Progenitor cell of endocrine pancreas (in vitro differentiated cells): ENCODE measurements around the gene FCAR. TPM values are rescaled to one million over a fixed set of nuclear protein-coding genes. Genes with fewer than 3 reads are reported as not detected.
"Not testable (repeated sequence)": the region's sequence is repeated elsewhere in the genome, so short reads cannot be mapped to it uniquely, and the experiment has no call there.

Experiments
- DNase-seq: peaks from one replicate; pipeline ENCODE4 v3.0.0; 2021; ENCODE audit warnings: low spot score; ENCODE audit not compliant: unreplicated experiment
- H3K27ac Mint-ChIP-seq: 2 replicates; pipeline ENCODE4 v1.8.0; 2021; ENCODE audit warnings: mild to moderate bottlenecking, moderate library complexity, mixed read lengths
- H3K27me3 Mint-ChIP-seq: 2 replicates; pipeline ENCODE4 v1.8.0; 2021; ENCODE audit warnings: mixed read lengths
- H3K36me3 Mint-ChIP-seq: 2 replicates; pipeline ENCODE4 v1.8.0; 2022; ENCODE audit warnings: mixed read lengths; ENCODE audit not compliant: insufficient read depth
- H3K4me1 Mint-ChIP-seq: 2 replicates; pipeline ENCODE4 v1.8.0; 2021; ENCODE audit warnings: low read depth, mixed read lengths
- H3K4me3 Mint-ChIP-seq: 2 replicates; pipeline ENCODE4 v1.8.0; 2021; ENCODE audit warnings: low read depth, mild to moderate bottlenecking, moderate library complexity, mixed read lengths
- H3K9me3 Mint-ChIP-seq: 2 replicates; pipeline ENCODE4 v1.8.0; 2021; ENCODE audit warnings: low read depth, mixed read lengths
- long read RNA-seq: library from polyadenylated mRNA; unstranded; transcript quantifications from one replicate; pipeline ENCODE4 v2.0.0, GENCODE V29; 2020
- total RNA-seq: library from RNA; stranded (reverse); gene quantifications from 2 replicates; pipeline ENCODE4 v1.2.1, GENCODE V29; 2021
- TF ChIP-seq, protein P1 (sequence below): fragments of 200-600 bp; sonication (generic); IDR thresholded peaks from one replicate; pipeline ENCODE4 v1.5.0; 2021; ENCODE audit warnings: antibody characterized with exemption, mild to moderate bottlenecking; ENCODE audit not compliant: unreplicated experiment

The FCAR gene
- not detected in 2 replicates for total RNA-seq
- long read RNA-seq: 0 reads

DNA sequence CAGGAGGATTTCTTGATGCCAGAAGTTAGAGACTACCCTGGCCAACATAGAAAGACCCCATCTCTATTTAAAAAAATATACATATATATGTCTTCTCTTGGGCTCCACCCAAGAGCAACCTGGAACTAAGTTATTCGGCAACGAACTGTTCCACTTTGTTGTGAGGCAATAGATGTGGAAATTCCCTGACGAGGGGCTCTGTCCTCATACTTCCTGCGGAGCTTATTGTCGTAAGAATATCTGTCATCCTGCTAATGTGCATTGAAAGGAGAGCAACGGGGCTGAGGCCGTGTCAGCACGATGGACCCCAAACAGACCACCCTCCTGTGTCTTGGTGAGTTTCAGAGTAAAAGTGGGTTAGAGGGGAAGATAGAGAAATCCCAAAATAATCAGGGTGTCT lies at the start of gene FCAR:
TSS of gene FCAR (plus strand) at position 246 of the 400 bp plus-strand sequence. CDS start at position 301, 55 bp downstream.
- DNase-seq: no peak
- Mint-ChIP-seq H3K4me1 (peaks cover 4% of the 10 kb centered on the region), H3K4me3 (no peak within 1 kb of the TSS), H3K36me3 (no peaks in the 10 kb centered on the region), H3K9me3 (no peaks in the 10 kb centered on the region), H3K27me3 (peaks cover 20% of the 10 kb centered on the region), H3K27ac (no peak within 1 kb of the TSS)
- TF ChIP-seq, protein P1, sequence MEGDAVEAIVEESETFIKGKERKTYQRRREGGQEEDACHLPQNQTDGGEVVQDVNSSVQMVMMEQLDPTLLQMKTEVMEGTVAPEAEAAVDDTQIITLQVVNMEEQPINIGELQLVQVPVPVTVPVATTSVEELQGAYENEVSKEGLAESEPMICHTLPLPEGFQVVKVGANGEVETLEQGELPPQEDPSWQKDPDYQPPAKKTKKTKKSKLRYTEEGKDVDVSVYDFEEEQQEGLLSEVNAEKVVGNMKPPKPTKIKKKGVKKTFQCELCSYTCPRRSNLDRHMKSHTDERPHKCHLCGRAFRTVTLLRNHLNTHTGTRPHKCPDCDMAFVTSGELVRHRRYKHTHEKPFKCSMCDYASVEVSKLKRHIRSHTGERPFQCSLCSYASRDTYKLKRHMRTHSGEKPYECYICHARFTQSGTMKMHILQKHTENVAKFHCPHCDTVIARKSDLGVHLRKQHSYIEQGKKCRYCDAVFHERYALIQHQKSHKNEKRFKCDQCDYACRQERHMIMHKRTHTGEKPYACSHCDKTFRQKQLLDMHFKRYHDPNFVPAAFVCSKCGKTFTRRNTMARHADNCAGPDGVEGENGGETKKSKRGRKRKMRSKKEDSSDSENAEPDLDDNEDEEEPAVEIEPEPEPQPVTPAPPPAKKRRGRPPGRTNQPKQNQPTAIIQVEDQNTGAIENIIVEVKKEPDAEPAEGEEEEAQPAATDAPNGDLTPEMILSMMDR: no peak

DNA sequence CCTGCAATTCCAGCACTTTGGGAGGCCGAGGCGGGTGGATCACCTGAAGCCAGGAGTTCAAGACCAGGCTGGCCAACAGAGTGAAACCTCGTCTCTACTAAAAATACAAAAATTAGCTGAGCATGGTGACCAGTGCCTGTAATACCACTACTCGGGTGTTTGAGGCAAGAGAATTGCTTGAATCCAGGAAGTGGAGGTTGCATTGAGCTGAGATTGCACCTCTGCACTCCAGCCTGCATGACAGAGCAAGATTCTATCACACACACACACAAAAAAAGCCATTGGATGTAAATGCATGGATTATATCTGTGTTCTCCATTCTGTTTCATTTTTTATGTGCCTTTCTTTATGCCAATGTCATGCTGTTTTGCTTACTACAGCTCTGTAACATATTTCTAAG lies 49.6 kb upstream of the FCAR start:
- H3K4me3 Mint-ChIP-seq, H3K27ac Mint-ChIP-seq, H3K27me3 Mint-ChIP-seq, H3K4me1 Mint-ChIP-seq, DNase-seq, H3K36me3 Mint-ChIP-seq: not testable (repeated sequence)
- peaks cover 45% of the 10 kb centered on the region for H3K9me3 Mint-ChIP-seq

DNA sequence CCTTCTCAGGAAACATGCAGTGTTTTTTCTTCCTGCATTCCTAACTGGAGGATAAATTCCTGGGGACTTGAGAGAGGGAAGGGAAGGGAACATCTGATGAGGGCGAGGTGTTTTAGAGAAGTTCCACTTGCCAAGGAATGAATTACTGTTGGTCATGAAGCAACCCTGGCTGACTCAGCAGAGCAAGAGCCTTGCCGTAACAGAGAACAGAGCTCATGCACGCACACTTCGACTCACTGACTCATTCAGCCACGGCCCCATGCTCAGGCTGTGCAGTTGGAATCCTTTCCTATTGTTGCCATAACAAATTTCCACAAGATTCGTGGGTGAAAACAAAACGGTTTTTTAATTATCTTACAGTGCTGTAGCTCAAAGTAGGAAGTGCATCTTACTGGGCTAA lies 48.7 kb upstream of the FCAR start:
- not testable (repeated sequence) for H3K27ac Mint-ChIP-seq, H3K36me3 Mint-ChIP-seq, H3K4me3 Mint-ChIP-seq, H3K27me3 Mint-ChIP-seq, H3K4me1 Mint-ChIP-seq, DNase-seq
- peaks cover 43% of the 10 kb centered on the region for H3K9me3 Mint-ChIP-seq

DNA sequence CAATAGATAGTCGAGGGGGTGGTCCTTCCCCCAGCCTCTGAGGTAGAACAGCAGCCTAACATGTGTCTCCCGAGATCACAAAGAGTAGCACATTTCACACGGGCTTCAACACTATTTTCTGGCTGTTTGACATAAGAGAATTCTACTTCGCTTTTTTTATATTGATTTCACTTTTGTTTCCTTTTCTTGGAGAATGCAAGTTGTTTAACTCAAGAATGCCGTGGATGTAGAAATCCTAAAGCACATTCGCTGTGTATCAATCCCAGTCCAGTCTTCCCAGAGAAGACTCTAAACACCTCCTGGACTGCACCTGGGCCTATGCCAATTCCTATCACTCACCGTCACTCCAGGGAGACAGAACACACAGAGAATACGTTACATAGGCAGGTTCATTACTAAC lies 46.0 kb upstream of the FCAR start:
- H3K27me3 Mint-ChIP-seq, H3K4me1 Mint-ChIP-seq, H3K4me3 Mint-ChIP-seq, H3K27ac Mint-ChIP-seq, H3K36me3 Mint-ChIP-seq, DNase-seq: not testable (repeated sequence)
- peaks cover 49% of the 10 kb centered on the region for H3K9me3 Mint-ChIP-seq

DNA sequence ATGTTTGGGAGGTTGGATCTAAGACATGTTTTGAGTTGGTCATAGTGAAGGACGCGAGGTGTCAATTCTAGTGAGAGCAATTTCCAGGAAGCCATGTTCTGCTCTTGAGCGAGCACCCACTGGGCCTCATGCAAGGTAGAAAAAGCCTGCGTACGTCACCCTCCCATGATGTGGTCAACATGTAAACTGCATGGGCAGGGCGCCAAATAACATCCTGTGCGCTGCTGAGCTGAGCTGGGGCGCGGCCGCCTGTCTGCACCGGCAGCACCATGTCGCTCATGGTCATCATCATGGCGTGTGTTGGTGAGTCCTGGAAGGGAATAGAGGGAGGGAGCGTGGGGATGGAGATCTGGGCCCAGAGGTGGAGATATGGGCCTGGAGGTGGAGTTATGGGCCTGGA lies 41.5 kb upstream of the FCAR start, which contains the start of gene KIR2DS4:
TSS of gene KIR2DS4 (plus strand) at position 181 of the 400 bp plus-strand sequence.
- H3K4me3 Mint-ChIP-seq, DNase-seq, H3K4me1 Mint-ChIP-seq, H3K27ac Mint-ChIP-seq, H3K36me3 Mint-ChIP-seq, H3K27me3 Mint-ChIP-seq: not testable (repeated sequence)
- peaks cover 46% of the 10 kb centered on the region for H3K9me3 Mint-ChIP-seq

DNA sequence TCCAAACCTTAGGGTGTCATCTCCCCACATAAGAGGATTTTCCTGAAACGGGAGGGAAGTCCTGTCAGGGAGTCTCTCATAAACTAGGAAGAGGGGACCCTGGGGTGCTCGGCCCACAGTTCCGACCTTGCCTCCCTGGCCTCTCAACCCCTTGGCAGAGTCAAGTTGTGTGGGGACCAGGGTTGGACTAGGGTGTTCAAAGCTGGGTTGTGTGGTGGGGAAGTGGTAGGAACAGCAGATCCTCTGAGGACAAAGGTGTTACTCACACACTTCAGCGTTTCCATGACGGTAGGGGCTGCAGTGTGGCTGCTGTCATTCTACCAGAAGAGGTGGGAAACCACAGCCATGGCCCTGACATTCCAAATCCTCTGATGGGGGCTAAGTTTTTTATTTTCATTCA lies 38.9 kb upstream of the FCAR start:
- not testable (repeated sequence) for H3K36me3 Mint-ChIP-seq, H3K4me3 Mint-ChIP-seq

DNA sequence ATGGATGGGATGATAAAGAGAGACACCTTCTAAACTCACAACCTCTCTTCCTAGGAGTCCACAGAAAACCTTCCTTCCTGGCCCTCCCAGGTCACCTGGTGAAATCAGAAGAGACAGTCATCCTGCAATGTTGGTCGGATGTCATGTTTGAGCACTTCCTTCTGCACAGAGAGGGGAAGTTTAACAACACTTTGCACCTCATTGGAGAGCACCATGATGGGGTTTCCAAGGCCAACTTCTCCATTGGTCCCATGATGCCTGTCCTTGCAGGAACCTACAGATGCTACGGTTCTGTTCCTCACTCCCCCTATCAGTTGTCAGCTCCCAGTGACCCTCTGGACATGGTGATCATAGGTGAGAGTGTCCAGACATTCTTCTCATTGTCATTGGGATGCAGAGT lies 36.5 kb upstream of the FCAR start:
- H3K9me3 Mint-ChIP-seq: peaks cover 33% of the 10 kb centered on the region
- H3K27ac Mint-ChIP-seq, H3K36me3 Mint-ChIP-seq, H3K27me3 Mint-ChIP-seq, H3K4me1 Mint-ChIP-seq, H3K4me3 Mint-ChIP-seq, DNase-seq: not testable (repeated sequence)

More for the DNA sequence above, 38.9 kb upstream of the FCAR start:
- H3K9me3 Mint-ChIP-seq: peaks cover 50% of the 10 kb centered on the region
- not testable (repeated sequence) for H3K27me3 Mint-ChIP-seq, H3K27ac Mint-ChIP-seq, H3K4me1 Mint-ChIP-seq, DNase-seq

DNA sequence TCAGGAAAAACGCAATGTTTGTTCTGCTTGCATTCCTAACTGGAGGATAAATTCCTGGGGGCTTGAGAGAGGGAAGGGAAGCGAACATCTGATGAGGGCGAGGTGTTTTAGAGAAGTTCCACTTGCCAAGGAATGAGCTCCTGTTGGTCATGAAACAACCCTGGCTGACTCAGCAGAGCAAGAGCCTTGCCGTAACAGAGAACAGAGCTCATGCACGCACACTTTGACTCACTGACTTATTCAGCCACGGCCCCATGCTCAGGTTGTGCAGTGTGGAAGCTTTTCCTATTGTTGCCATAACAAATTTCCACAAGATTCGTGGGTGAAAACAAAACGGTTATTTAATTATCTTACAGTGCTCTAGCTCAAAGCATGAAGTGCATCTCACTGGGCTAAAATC lies 30.9 kb upstream of the FCAR start:
- H3K9me3 Mint-ChIP-seq: peaks cover 41% of the 10 kb centered on the region
- not testable (repeated sequence) for H3K27ac Mint-ChIP-seq, H3K4me3 Mint-ChIP-seq, DNase-seq, H3K27me3 Mint-ChIP-seq, H3K4me1 Mint-ChIP-seq, H3K36me3 Mint-ChIP-seq

DNA sequence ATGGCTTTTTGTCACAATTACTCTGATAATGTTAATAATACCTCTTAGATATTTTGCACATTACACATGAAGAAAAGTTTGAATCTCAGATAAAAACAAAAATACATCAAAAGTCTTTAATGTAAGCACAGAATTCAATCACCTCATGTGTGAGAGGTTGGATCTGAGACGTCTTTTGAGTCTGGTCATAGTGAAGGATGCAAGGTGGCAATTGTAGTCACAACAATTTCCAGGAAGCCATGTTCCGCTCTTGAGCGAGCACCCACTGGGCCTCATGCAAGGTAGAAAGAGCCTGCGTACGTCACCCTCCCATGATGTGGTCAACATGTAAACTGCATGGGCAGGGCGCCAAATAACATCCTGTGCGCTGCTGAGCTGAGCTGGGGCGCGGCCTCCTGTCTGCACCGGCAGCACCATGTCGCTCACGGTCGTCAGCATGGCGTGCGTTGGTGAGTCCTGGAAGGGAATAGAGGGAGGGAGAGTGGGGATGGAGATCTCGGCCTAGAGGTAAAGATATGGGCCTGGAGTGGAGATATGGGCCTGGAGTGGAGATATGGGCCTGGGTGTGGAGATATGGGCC lies 23.9 kb upstream of the FCAR start, which contains the start of gene KIR3DL2:
TSS of gene KIR3DL2 (plus strand) at position 383 of the 580 bp plus-strand sequence. CDS start at position 416, 33 bp downstream.
- not testable (repeated sequence) for H3K27me3 Mint-ChIP-seq, H3K36me3 Mint-ChIP-seq, H3K4me3 Mint-ChIP-seq, DNase-seq, H3K4me1 Mint-ChIP-seq, H3K27ac Mint-ChIP-seq
- H3K9me3 Mint-ChIP-seq: peaks cover 61% of the 10 kb centered on the region
